ENCODE results near the gene AIG1.

Gene AIG1

DNA sequence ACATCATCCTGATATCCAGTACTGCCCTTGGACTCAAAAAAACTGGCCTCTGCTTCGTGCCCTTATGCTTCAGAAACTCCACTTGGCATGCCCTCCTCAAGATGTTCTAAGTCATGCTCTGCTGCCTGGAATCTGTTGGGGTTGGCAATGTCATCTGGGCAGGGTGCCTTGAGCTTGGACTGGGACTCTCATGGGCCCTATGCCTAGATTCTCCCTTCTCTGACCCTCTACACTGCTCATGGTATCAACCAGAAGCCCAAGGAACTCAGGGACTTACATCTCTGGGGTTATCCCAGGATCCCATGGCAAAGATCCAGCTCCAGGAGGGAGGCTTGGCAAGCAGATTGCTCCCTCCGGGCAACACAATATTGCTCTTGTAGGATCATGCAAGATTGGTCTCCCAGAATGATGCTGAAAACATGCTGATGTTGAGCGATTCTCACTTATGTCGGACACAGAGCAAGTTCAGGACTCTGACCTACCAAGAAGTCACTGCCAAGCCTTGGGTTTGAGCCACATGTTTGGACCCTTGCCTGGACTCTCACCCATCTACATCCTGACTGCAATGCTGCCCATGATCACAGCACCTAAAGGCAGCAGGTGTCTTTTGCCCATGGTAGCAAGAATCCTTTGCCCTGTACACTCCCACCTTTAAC lies 301.0 kb downstream of the AIG1 start:
- Histone ChIP-seq H4K20me1 (ENCODE audit: insufficient read depth) (no peaks in the 10 kb centered on the region), H3K4me1 (ENCODE audit: low read depth, poor library complexity, severe bottlenecking) (no peaks in the 10 kb centered on the region), H3K4me2 (no peak overlapping the region), H3K36me3 (ENCODE audit: insufficient read depth) (no peaks in the 10 kb centered on the region), H2AFZ (ENCODE audit: low read depth) (no peak overlapping the region), H3K4me3 (IDR thresholded peaks at IDR 0.05; ENCODE audit: insufficient read depth, low read depth, low read length) (no peak overlapping the region), H3K27me3 (ENCODE audit: insufficient read depth, low read depth) (no peaks in the 10 kb centered on the region), H3K9ac (no peak overlapping the region), H3K79me2 (ENCODE audit: insufficient read depth, low read depth) (no peaks in the 10 kb centered on the region), H3K27ac (no peak overlapping the region)
- TF ChIP-seq, protein P1, sequence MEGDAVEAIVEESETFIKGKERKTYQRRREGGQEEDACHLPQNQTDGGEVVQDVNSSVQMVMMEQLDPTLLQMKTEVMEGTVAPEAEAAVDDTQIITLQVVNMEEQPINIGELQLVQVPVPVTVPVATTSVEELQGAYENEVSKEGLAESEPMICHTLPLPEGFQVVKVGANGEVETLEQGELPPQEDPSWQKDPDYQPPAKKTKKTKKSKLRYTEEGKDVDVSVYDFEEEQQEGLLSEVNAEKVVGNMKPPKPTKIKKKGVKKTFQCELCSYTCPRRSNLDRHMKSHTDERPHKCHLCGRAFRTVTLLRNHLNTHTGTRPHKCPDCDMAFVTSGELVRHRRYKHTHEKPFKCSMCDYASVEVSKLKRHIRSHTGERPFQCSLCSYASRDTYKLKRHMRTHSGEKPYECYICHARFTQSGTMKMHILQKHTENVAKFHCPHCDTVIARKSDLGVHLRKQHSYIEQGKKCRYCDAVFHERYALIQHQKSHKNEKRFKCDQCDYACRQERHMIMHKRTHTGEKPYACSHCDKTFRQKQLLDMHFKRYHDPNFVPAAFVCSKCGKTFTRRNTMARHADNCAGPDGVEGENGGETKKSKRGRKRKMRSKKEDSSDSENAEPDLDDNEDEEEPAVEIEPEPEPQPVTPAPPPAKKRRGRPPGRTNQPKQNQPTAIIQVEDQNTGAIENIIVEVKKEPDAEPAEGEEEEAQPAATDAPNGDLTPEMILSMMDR (conservative IDR thresholded peaks at IDR 0.05; ENCODE audit: low read depth, low read length), result no peak

DNA sequence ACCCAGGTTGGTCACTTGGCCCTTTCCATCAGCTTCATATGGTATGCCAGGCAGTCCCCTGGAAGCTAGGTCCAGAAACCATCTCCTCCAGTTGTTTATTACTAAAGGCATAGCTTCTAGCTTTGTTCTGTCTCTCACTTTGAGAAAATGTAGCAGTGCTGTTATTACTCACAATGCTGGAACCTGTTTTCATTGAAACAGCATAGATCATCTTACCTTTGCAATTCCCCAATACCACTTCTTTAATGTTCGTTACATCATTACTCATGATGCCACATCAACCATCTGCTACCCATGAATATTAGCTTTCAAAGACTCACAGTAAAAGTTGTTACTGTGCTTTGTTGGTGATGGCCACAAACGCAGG lies 301.5 kb downstream of the AIG1 start:
- Histone ChIP-seq H2AFZ (ENCODE audit: low read depth) (no peak overlapping the region), H3K27ac (no peak overlapping the region), H3K4me2 (no peak overlapping the region), H3K27me3 (ENCODE audit: insufficient read depth, low read depth) (no peaks in the 10 kb centered on the region), H3K4me3 (IDR thresholded peaks at IDR 0.05; ENCODE audit: insufficient read depth, low read depth, low read length) (no peak overlapping the region), H3K4me1 (ENCODE audit: low read depth, poor library complexity, severe bottlenecking) (no peaks in the 10 kb centered on the region), H3K36me3 (ENCODE audit: insufficient read depth) (no peaks in the 10 kb centered on the region), H3K79me2 (ENCODE audit: insufficient read depth, low read depth) (no peaks in the 10 kb centered on the region), H3K9ac (no peak overlapping the region), H4K20me1 (ENCODE audit: insufficient read depth) (no peaks in the 10 kb centered on the region)
- TF ChIP-seq, protein P1 (conservative IDR thresholded peaks at IDR 0.05; ENCODE audit: low read depth, low read length), result no peak

DNA sequence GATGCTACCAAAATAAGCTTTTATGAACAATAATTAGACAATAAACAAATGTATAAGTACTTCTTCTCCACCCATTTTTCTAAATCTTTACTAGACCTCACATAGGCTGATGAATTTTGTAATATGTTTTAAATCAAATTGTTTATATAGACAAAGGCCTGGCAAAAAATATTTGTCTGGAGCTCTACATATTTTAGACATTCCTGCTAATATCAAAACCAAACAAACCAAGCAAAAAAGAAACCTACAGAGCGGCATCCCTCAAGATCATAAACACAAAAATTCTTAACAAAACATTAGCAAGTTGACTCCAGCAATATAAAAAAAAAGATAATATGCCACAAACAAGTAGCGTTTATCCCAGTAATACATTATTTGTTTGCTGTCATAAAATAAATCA lies 302.6 kb downstream of the AIG1 start:
- no peak overlapping the region for H2AFZ ChIP-seq (ENCODE audit: low read depth)
- H3K36me3 ChIP-seq (ENCODE audit: insufficient read depth), result no peaks in the 10 kb centered on the region
- no peaks in the 10 kb centered on the region for H4K20me1 ChIP-seq (ENCODE audit: insufficient read depth)
- no peak overlapping the region for H3K4me3 ChIP-seq (IDR thresholded peaks at IDR 0.05; ENCODE audit: insufficient read depth, low read depth, low read length)
- no peaks in the 10 kb centered on the region for H3K27me3 ChIP-seq (ENCODE audit: insufficient read depth, low read depth)
- TF ChIP-seq, protein P1 (conservative IDR thresholded peaks at IDR 0.05; ENCODE audit: low read depth, low read length), result no peak
- no peak overlapping the region for H3K4me2 ChIP-seq
- H3K4me1 ChIP-seq (ENCODE audit: low read depth, poor library complexity, severe bottlenecking), result peaks cover 4% of the 10 kb centered on the region
- no peak overlapping the region for H3K9ac ChIP-seq
- H3K79me2 ChIP-seq (ENCODE audit: insufficient read depth, low read depth), result no peaks in the 10 kb centered on the region
- H3K27ac ChIP-seq, result no peak overlapping the region

DNA sequence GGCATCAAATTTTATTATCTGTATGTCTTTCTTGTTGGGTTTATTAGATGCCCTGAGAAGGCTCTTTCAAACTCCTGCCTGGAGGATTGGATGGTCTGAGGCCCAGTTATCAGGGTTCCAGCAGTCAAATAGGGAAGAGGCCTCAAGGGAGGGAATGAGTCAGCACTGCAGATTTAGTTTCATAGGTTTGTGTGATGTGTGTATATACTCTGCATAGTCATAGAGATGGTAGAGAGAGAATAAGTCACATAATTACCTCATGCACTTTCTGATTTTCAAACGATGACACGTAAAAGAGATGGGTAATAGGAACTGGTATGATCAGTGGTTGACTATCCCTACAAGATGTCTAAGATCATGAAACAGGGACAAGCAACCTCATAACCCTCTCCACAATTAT lies 307.7 kb downstream of the AIG1 start:
- TF ChIP-seq, protein P1 (conservative IDR thresholded peaks at IDR 0.05; ENCODE audit: low read depth, low read length), result no peak
- H2AFZ ChIP-seq (ENCODE audit: low read depth), result no peak overlapping the region
- H3K79me2 ChIP-seq (ENCODE audit: insufficient read depth, low read depth), result no peaks in the 10 kb centered on the region
- H3K4me2 ChIP-seq, result no peak overlapping the region
- no peak overlapping the region for H3K4me3 ChIP-seq (IDR thresholded peaks at IDR 0.05; ENCODE audit: insufficient read depth, low read depth, low read length)
- no peaks in the 10 kb centered on the region for H3K27me3 ChIP-seq (ENCODE audit: insufficient read depth, low read depth)
- H4K20me1 ChIP-seq (ENCODE audit: insufficient read depth), result no peaks in the 10 kb centered on the region
- H3K27ac ChIP-seq, result no peak overlapping the region
- peaks cover 7% of the 10 kb centered on the region for H3K4me1 ChIP-seq (ENCODE audit: low read depth, poor library complexity, severe bottlenecking)
- no peak overlapping the region for H3K9ac ChIP-seq
- no peaks in the 10 kb centered on the region for H3K36me3 ChIP-seq (ENCODE audit: insufficient read depth)
